ENCODE measurements around the gene NLN.
"Not testable (repeated sequence)": the region's sequence is repeated elsewhere in the genome, so short reads cannot be mapped to it uniquely, and the experiment has no call there.

NLN gene

GRCh38 chr5:65721720-65722574 lies at the start of gene NLN, which contains the start of gene SGTB:
TSS of gene NLN (plus strand) at chr5:65722205. CDS start at chr5:65722374, 169 bp downstream.
TSS of gene SGTB (minus strand) at chr5:65722109. CDS start at chr5:65720807, 1,302 bp downstream.
- peak; percentile 67 to 68 for DNase-seq

- no peak for DNase-seq
Observed at GRCh38 chr5:65672796-65673195, 49.2 kb upstream of the NLN start.

- DNase-seq = no peak
Observed at GRCh38 chr5:65674749-65675148, 47.3 kb upstream of the NLN start.

- not testable (repeated sequence) for DNase-seq
Observed at GRCh38 chr5:65676056-65676455, 45.9 kb upstream of the NLN start.

- DNase-seq = no peak
Observed at GRCh38 chr5:65682148-65682547, 39.9 kb upstream of the NLN start.

- no peak for DNase-seq
Observed at GRCh38 chr5:65693121-65693520, 28.9 kb upstream of the NLN start.

GRCh38 chr5:65695162-65695755 lies 26.7 kb upstream of the NLN start:
- no peak for DNase-seq

- no peak for DNase-seq
Observed at GRCh38 chr5:65695896-65696295, 26.1 kb upstream of the NLN start.

- no peak for DNase-seq
Observed at GRCh38 chr5:65696892-65697291, 25.1 kb upstream of the NLN start.

GRCh38 chr5:65699338-65699737 lies 22.7 kb upstream of the NLN start:
- DNase-seq = no peak

- no peak for DNase-seq
Observed at GRCh38 chr5:65702036-65702435, 20.0 kb upstream of the NLN start.

- DNase-seq = no peak
Observed at GRCh38 chr5:65704621-65705239, 17.3 kb upstream of the NLN start.

GRCh38 chr5:65707663-65708062 lies 14.3 kb upstream of the NLN start:
- DNase-seq = no peak

GRCh38 chr5:65708145-65708544 lies 13.9 kb upstream of the NLN start:
- DNase-seq = no peak

- DNase-seq = no peak
Observed at GRCh38 chr5:65718576-65719310, 3.3 kb upstream of the NLN start.

- peak in 1 of 2 experiments; percentile 61 for DNase-seq
Observed at GRCh38 chr5:65721050-65721719, 820 bp upstream of the NLN start.

GRCh38 chr5:65722575-65723403 lies 784 bp downstream of the NLN start:
- DNase-seq = peak; percentile 35 to 65

- DNase-seq = no peak
Observed at GRCh38 chr5:65727491-65728156, 5.6 kb downstream of the NLN start.

GRCh38 chr5:65728218-65728617 lies 6.2 kb downstream of the NLN start:
- DNase-seq = no peak

GRCh38 chr5:65730910-65731309 lies 8.9 kb downstream of the NLN start:
- DNase-seq = no peak

- DNase-seq = not testable (repeated sequence)
Observed at GRCh38 chr5:65732046-65732445, 10.0 kb downstream of the NLN start.
